ENCODE data around the gene RNF220.

GRCh38 chr1:44664730-44665370 is 259.8 kb downstream of the RNF220 start:
- TF ChIP-seq CTCF (IDR thresholded peaks at IDR 0.05): no peak
- TF ChIP-seq POLR2A (IDR thresholded peaks at IDR 0.05): no peak
